Activated CD4-positive, alpha-beta T cell treated with anti-CD3 and anti-CD28 coated beads, Interleukin-2, Interleukin-6, amounts not matched to agents 100 ng/mL and 50 ng/mL, durations not matched to agents 16 hours and 8 hours (primary cell): ENCODE data around the gene RAB11FIP2.

Source experiments
- DNase-seq: peaks from one replicate; pipeline ENCODE4 v3.0.0-alpha.2; 2020

Gene RAB11FIP2

GRCh38 chr10:117980755-117981702 lies 65.7 kb downstream of the RAB11FIP2 start:
- DNase-seq = no peak

DNA sequence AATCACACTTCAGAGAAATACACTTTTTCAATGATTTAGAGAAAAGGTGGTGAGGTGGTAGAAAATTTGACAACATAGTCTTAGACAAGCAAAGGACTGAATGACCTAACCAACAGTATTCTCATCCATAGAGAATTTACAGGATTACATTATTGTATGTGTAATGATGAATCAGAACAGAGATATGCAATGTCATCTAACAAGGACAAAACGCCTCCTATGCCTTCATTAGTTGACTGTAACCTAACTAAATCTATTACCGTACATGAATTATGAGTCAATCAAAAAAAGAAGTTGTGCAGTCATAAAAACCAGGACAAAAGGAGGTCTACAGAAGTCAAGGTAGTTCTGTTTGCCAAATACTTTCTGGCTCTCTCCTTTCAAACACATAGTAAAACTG lies 66.5 kb downstream of the RAB11FIP2 start:
- no peak for DNase-seq

- no peak for DNase-seq
Measured at GRCh38 chr10:117972168-117972837, 74.4 kb downstream of the RAB11FIP2 start.

DNA sequence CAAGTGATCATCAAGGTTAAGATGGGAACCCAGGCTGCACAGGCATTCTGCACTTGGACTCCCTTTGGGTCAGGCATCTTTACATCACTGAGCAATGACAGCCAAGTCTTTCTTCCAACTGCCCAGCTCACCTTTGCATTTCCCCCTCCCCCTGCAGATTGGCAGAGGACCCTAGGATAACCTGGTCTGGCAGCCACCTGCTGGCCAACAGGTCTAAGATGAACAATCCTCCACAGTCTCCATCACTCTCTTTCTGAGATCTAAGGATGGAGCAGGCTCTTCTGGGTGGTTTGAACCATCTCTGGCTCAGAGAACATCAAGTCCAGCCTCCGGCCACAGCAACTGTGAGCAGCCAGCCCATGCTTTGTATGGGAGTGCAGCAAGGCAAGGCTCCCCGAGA lies 75.8 kb downstream of the RAB11FIP2 start:
- DNase-seq = no peak

DNA sequence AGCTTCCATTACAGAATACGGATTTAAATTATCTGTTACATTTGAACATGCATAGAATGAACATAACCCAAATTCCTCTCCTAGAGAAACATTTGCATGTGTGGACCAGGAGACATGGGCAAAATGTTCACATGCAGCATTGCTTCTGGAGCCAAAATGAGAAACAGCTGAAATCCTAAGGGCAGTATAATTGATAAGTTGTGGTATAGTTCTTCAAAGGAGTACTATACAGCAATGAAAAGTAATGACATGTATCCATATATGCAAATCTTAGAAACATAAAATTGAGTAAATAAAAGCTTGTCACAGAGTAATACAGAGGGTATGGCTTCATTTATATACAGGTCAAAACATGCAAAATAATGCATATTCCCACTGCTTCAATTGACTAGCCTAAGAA lies 77.1 kb downstream of the RAB11FIP2 start:
- DNase-seq = no peak

- no peak for DNase-seq
Measured at GRCh38 chr10:117968354-117969182, 78.2 kb downstream of the RAB11FIP2 start.

DNA sequence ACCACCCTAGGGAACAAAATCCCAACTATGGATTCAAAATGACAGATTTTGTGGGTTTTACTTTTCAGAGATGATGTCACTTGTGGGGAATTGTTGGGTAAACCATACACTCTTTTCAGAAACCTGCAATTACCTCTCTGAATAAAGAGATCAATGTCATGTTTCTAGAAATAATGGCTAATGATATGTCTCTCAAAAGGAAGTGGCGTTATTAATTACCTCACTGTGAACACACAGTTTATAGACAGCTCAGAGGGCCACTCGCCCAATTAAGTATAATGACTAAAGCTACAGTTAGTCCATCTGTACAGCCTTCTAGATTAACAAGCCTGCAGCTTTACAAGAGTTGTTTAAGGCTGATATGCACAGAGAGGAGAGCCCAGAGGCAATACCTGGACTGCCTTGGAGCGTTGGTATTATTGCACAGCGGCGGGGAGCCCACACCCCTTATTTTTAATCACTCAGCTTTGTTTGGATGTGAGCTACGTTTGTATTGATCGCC lies 79.5 kb downstream of the RAB11FIP2 start:
- DNase-seq = no peak

GRCh38 chr10:117965984-117966383 lies 80.8 kb downstream of the RAB11FIP2 start:
- no peak for DNase-seq

GRCh38 chr10:117964536-117964935 lies 82.2 kb downstream of the RAB11FIP2 start:
- DNase-seq = no peak

GRCh38 chr10:117960345-117960935 lies 86.3 kb downstream of the RAB11FIP2 start:
- DNase-seq = no peak

DNA sequence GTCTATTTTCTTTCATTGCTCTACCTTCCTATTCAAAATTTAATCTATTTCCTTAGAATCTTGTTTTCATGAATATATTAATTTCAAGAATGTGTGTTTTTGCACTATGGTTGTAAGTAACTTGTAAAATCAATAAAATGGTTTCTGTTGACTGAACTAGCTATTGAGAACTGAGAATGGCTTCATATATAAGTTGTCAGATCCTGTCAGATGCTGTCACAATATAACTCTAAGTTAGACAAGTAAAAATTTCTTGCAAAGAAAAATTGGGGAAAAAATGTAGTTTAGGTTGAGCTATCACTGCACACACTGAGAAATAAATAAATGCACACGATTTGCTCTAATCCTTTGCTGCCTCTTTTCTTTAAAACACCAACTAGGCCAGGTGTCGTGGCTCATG lies 89.8 kb downstream of the RAB11FIP2 start:
- no peak for DNase-seq

GRCh38 chr10:117955176-117955575 lies 91.6 kb downstream of the RAB11FIP2 start:
- no peak for DNase-seq
